Stomach smooth muscle (tissue), 2 donors: ENCODE results near the gene RABGAP1L.

Experiments
- H3K27ac ChIP-seq: one replicate; pipeline ENCODE4 v1.7.0; 2013; ENCODE audit warnings: mild to moderate bottlenecking, low read length, inconsistent platforms
- H3K27me3 ChIP-seq, 2 donors: one replicate each; pipeline ENCODE4 v1.7.0; 2013; ENCODE audit warnings: low read length in 2 of 2; ENCODE audit not compliant: insufficient read depth in 2 of 2, control insufficient read depth in 1 of 2
- H3K36me3 ChIP-seq, 2 donors: one replicate each; pipeline ENCODE4 v1.7.0; 2013; ENCODE audit warnings: low read length in 2 of 2; ENCODE audit not compliant: control insufficient read depth in 2 of 2, insufficient read depth in 2 of 2
- H3K4me1 ChIP-seq: one replicate; pipeline ENCODE4 v1.7.0; 2013; ENCODE audit warnings: low read length; ENCODE audit not compliant: control insufficient read depth, insufficient read depth
- H3K4me3 ChIP-seq, 2 donors: one replicate each; pipeline ENCODE4 v1.7.0; 2013; ENCODE audit warnings: low read length in 2 of 2
- H3K9ac ChIP-seq, 2 donors: one replicate each; pipeline ENCODE4 v1.7.0; 2013; ENCODE audit warnings: low read length in 2 of 2, mild to moderate bottlenecking in 1 of 2
- H3K9me3 ChIP-seq, 2 donors: one replicate each; pipeline ENCODE4 v1.7.0; 2013; ENCODE audit warnings: low read length in 2 of 2; ENCODE audit not compliant: control insufficient read depth in 2 of 2
- donor health status: healthy.
- donor health status: Pancreatic carcinoma.

Gene RABGAP1L

DNA sequence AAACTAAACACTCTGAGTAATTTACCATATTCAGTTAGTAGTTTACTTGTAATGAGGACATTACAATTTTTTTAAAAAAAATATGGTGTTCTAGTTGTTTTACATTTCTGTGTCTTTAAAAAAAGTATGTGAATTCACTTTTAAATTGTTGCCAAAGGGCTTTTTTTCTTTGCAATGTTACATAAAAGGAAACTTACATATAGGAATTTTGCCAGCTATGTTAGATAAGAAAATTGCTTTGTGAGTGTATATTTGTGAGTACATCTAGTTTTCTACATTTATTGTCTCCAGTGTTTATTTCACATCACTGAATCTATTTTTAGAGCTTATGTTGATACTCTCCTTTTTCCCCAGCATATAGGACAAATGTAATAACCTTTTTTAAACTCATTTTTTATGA, 495.2 kb downstream of the RABGAP1L start:
- H3K4me1 ChIP-seq = no peaks in the 10 kb centered on the region
- H3K27ac ChIP-seq = no peak overlapping the region
- peaks cover 0 to 2% of the 10 kb centered on the region in 2 donors for H3K9me3 ChIP-seq
- H3K4me3 ChIP-seq = no peak overlapping the region
- no peak overlapping the region for H3K9ac ChIP-seq
- H3K36me3 ChIP-seq = no peaks in the 10 kb centered on the region
- H3K27me3 ChIP-seq = no peaks in the 10 kb centered on the region

DNA sequence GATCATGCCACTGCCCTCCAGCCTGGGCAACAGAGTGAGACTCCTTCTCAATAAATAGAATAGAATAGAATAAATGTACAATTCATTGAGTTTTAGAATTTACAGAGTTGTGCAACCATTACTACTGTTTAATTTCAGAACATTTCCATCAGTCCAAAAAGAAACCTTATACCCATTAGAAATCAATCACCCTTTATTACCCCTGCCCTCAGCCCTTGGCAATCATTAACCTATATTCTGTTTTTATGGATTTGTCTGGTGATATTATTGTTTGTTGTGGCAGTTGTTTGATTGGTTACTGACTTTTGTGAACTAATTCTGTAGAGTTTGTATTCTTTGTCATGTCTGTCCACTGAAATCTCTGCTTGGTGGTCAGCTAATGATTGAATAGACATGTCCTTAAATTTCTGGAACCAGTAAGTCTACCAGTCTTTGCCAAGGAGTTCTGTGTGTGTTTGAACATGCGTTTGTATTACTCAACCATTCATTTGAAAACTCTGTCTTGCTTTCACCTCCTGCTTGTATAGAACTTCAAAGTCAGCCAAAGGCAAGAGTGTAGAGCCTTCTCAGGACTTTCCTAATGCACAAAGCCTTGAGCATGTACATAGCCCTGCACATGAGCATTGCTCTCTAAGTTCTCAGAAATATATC, 497.2 kb downstream of the RABGAP1L start:
- H3K9ac ChIP-seq = no peak overlapping the region
- H3K27ac ChIP-seq = no peak overlapping the region
- H3K4me3 ChIP-seq = no peak overlapping the region
- no peaks in the 10 kb centered on the region for H3K36me3 ChIP-seq
- H3K27me3 ChIP-seq = no peaks in the 10 kb centered on the region
- no peaks in the 10 kb centered on the region for H3K4me1 ChIP-seq
- H3K9me3 ChIP-seq = peaks cover 0 to 2% of the 10 kb centered on the region in 2 donors

DNA sequence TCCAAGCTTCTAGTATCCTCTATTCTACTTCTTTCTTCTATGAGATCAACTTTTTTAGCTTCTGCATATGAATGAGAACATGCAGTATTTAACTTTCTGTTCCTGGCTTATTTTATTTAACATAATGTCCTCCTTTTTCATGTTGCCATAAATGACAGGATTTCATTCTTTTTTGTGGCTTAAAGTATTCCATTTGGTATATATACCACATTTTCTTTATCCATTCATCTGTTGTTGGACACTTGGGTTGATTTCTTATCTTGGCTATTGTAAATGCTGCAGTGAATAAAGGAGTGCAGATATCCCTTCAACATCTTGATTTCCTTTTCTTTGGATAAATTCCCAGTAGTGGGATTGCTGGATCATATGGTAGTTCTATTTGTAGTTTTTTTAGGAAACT, 498.1 kb downstream of the RABGAP1L start:
- Histone ChIP-seq H3K27me3 (no peaks in the 10 kb centered on the region), H3K9ac (no peak overlapping the region), H3K27ac (no peak overlapping the region), H3K4me3 (no peak overlapping the region), H3K9me3 (peaks cover 0 to 2% of the 10 kb centered on the region in 2 donors), H3K36me3 (no peaks in the 10 kb centered on the region), H3K4me1 (no peaks in the 10 kb centered on the region)

DNA sequence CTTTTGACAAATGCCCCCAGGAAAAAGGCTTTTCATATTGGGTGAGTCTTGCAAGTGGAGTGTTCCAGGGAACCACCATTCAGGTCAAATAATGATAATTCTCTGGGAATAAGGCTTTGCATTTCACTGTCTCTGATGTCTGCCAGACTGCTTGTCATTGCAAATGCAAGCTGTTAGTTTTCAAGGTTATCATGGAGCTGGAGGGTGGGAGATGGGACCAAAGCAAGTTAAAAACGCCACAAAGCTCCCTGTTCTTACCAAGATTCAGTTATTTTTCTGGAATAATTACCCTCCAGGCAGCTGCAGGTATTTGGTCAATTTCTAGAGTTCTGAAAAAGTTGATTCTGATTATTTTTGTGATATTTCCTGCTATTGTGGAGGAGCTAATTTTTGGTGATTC, 498.6 kb downstream of the RABGAP1L start:
- no peaks in the 10 kb centered on the region for H3K4me1 ChIP-seq
- no peaks in the 10 kb centered on the region for H3K36me3 ChIP-seq
- H3K27me3 ChIP-seq = no peaks in the 10 kb centered on the region
- no peak overlapping the region for H3K4me3 ChIP-seq
- no peak overlapping the region for H3K27ac ChIP-seq
- no peak overlapping the region for H3K9ac ChIP-seq
- peaks cover 0 to 2% of the 10 kb centered on the region in 2 donors for H3K9me3 ChIP-seq

DNA sequence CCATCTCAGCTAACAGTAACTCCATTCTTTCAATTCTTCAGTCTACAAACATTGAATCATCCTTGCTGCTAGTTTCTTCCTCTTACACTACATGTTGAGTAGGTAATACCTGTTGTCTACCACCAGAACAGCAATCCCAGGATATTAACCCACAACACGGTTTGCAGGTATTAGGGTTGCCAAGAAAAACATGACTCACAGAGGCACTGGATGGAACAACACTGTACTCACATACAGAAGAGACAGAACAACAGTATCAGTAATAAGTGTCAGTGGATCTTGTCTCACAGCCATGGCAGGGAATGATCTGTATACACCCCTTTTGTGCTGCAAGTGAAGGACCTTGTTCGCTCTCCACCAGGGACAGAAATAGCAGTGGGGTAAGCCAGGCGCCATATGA, 500.5 kb downstream of the RABGAP1L start:
- H3K27me3 ChIP-seq = no peaks in the 10 kb centered on the region
- no peak overlapping the region for H3K9ac ChIP-seq
- H3K4me3 ChIP-seq = no peak overlapping the region
- no peak overlapping the region for H3K27ac ChIP-seq
- no peaks in the 10 kb centered on the region for H3K36me3 ChIP-seq
- peaks cover 0 to 2% of the 10 kb centered on the region in 2 donors for H3K9me3 ChIP-seq
- H3K4me1 ChIP-seq = no peaks in the 10 kb centered on the region

DNA sequence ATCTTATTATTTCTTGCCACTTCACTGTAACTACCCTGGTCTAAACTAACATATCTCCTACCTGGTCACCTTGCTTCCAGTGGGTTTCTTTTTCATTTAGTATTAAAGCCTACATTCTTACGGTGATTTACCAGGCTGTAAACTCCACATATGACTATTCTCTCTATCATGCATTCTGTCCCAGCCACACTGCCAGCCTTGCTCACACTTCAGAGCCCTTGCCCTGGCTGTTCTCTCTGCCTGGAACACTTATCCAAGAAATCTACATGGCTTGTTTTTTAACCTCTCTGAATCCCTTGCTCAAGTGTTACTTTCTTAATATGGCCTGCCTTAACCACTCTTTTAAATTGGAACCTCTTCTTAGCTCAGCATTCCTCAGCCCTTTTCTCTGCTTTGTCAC, 501.2 kb downstream of the RABGAP1L start:
- no peaks in the 10 kb centered on the region for H3K36me3 ChIP-seq
- H3K4me3 ChIP-seq = no peak overlapping the region
- no peak overlapping the region for H3K9ac ChIP-seq
- no peaks in the 10 kb centered on the region for H3K27me3 ChIP-seq
- H3K27ac ChIP-seq = no peak overlapping the region
- H3K4me1 ChIP-seq = no peaks in the 10 kb centered on the region
- H3K9me3 ChIP-seq = peaks cover 0 to 2% of the 10 kb centered on the region in 2 donors

DNA sequence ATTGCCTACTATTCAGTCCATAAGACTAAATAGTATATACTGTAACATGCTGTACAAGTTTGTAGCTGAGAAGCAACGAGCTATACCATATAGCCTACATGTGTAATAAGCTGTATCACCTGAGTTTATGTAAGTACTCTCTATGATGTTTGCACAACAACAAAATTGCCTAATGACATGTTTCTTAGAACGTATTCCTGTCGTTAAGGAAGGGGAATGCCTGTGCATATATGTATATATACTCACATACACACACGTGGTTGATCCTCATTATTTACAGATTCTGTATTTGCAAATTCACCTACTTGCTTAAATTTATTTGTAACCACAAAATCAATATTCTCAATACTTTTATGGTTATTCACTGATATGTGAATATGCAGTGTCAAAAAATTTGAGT, 504.0 kb downstream of the RABGAP1L start:
- H3K4me1 ChIP-seq = no peaks in the 10 kb centered on the region
- H3K36me3 ChIP-seq = no peaks in the 10 kb centered on the region
- no peak overlapping the region for H3K4me3 ChIP-seq
- no peak overlapping the region for H3K9ac ChIP-seq
- peaks cover 0 to 7% of the 10 kb centered on the region in 2 donors for H3K9me3 ChIP-seq
- H3K27me3 ChIP-seq = no peaks in the 10 kb centered on the region
- H3K27ac ChIP-seq = no peak overlapping the region

DNA sequence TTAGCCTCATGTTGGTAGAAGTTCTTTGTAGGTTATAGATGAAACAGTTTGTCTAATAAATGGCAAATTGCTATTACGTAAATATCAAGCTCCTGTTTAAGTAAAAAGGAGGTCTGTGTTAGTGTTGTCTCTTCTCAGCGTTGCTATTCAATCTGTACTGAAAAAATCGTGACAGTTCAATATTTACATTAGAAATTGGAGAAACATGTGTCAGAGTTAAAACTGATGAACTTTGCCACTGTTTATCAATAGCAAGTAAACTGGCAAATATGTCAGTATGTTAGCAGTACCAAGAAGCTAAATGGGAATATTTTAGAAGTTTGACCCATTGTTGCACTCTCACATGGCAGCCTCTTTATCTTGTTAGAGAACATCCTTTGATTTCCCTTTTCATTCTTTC, 506.9 kb downstream of the RABGAP1L start:
- Histone ChIP-seq H3K9ac (no peak overlapping the region), H3K36me3 (no peaks in the 10 kb centered on the region), H3K27me3 (no peaks in the 10 kb centered on the region), H3K4me3 (no peak overlapping the region), H3K9me3 (peaks cover 3 to 16% of the 10 kb centered on the region in 2 donors), H3K27ac (no peak overlapping the region), H3K4me1 (no peaks in the 10 kb centered on the region)

DNA sequence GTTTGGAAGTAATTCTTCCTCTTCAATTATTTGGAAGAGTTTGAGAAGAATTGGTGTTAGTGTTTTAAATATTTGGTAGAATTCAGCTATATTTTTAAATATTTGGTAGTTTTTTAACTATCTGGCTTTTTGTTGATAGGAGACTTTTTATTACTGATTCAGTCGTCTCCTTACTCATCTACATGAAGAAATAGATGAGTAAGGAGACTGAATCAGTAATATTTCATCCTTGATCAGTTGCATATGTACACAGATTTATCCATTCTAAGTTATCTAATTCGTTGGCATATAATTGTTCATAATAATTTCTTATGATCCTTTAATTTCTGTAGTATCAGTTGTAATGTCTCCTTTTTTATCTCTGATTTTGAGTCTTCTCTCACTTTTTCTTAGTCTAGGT, 512.5 kb downstream of the RABGAP1L start:
- Histone ChIP-seq H3K4me1 (no peaks in the 10 kb centered on the region), H3K4me3 (no peak overlapping the region), H3K9me3 (peaks cover 3 to 16% of the 10 kb centered on the region in 2 donors), H3K36me3 (no peaks in the 10 kb centered on the region), H3K27ac (no peak overlapping the region), H3K9ac (no peak overlapping the region), H3K27me3 (no peaks in the 10 kb centered on the region)

DNA sequence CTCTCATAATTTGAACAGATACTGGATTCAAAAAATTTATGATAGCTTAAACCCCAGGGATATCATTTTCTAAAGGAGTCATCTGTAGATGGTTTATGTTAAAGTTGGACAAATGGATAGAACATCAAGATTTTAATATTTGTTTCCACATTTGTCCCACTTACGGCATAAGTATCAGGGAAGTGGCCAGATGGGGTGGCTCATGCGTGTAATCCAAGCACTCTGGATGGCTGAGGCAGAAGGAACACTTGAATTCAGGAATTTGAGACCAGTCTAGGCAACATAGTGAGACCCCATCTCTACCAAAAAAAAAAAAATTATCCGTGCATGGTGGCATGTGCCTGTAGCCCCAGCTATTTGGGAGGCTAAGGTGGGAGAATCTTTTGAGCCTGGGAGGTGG, 517.5 kb downstream of the RABGAP1L start:
- H3K4me3 ChIP-seq = no peak overlapping the region
- H3K9ac ChIP-seq = no peak overlapping the region
- H3K9me3 ChIP-seq = no peaks in the 10 kb centered on the region
- no peaks in the 10 kb centered on the region for H3K36me3 ChIP-seq
- no peak overlapping the region for H3K27ac ChIP-seq
- H3K27me3 ChIP-seq = no peaks in the 10 kb centered on the region
- no peaks in the 10 kb centered on the region for H3K4me1 ChIP-seq

DNA sequence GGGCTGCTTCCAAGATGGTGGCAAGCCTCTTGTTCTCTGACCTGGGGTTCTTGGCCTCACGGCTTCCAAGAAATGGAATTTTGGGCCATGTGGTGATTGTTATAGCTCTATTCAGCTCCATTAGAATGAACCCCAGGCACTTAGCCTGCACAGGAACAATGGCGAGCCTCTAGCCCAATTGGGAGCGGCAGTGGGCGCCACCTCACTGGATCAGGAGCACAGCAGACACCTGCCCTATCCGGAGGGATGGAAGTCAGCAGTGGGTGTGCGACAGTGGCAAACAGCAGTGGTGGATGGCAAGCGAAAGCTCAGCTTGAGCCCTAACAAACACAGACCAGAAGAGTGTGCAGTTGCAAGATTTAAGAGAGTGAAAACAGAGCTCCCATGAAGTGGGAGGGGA, 519.3 kb downstream of the RABGAP1L start:
- no peaks in the 10 kb centered on the region for H3K9me3 ChIP-seq
- H3K9ac ChIP-seq = no peak overlapping the region
- no peaks in the 10 kb centered on the region for H3K27me3 ChIP-seq
- H3K36me3 ChIP-seq = no peaks in the 10 kb centered on the region
- H3K27ac ChIP-seq = no peak overlapping the region
- H3K4me1 ChIP-seq = no peaks in the 10 kb centered on the region
- H3K4me3 ChIP-seq = no peak overlapping the region
